GM18511 (cell line): Measurements from ENCODE around the gene PEAK1.
"Not testable (repeated sequence)": the region's sequence is repeated elsewhere in the genome, so short reads cannot be mapped to it uniquely, and the experiment has no call there.

ENCODE experiments used
- ATAC-seq: cut with Tn5 transposase; IDR thresholded peaks from one replicate; pipeline ENCODE4 v1.9.1; 2021; ENCODE audit warnings: mild to moderate bottlenecking, moderate library complexity; ENCODE audit not compliant: unreplicated experiment

Gene PEAK1

GRCh38 chr15:77185242-77185785, 234.6 kb downstream of the PEAK1 start:
- no peak for ATAC-seq

- not testable (repeated sequence) for ATAC-seq
Measured at GRCh38 chr15:77184352-77184751, 235.6 kb downstream of the PEAK1 start.

- no peak for ATAC-seq
Measured at GRCh38 chr15:77183066-77183465, 236.8 kb downstream of the PEAK1 start.

GRCh38 chr15:77181305-77182074, 238.4 kb downstream of the PEAK1 start:
- peak; percentile 79 for ATAC-seq

GRCh38 chr15:77180757-77181156, 239.1 kb downstream of the PEAK1 start:
- ATAC-seq = no peak

- ATAC-seq = no peak
Measured at GRCh38 chr15:77180270-77180669, 239.6 kb downstream of the PEAK1 start.

GRCh38 chr15:77179541-77179998, 240.3 kb downstream of the PEAK1 start:
- no peak for ATAC-seq

- no peak for ATAC-seq
Measured at GRCh38 chr15:77178411-77178810, 241.5 kb downstream of the PEAK1 start.

- ATAC-seq = not testable (repeated sequence)
Measured at GRCh38 chr15:77176148-77176547, 243.8 kb downstream of the PEAK1 start.

GRCh38 chr15:77173487-77173886, 246.4 kb downstream of the PEAK1 start:
- ATAC-seq = no peak

- ATAC-seq = no peak
Measured at GRCh38 chr15:77171221-77171967, 248.5 kb downstream of the PEAK1 start.

- ATAC-seq = no peak
Measured at GRCh38 chr15:77168616-77169015, 251.3 kb downstream of the PEAK1 start.

GRCh38 chr15:77168141-77168540, 251.8 kb downstream of the PEAK1 start:
- no peak for ATAC-seq

GRCh38 chr15:77167406-77167805, 252.5 kb downstream of the PEAK1 start:
- ATAC-seq = no peak

- no peak for ATAC-seq
Measured at GRCh38 chr15:77163781-77164384, 256.0 kb downstream of the PEAK1 start.

GRCh38 chr15:77162872-77163633, 256.9 kb downstream of the PEAK1 start:
- no peak for ATAC-seq

GRCh38 chr15:77160562-77161478, 259.1 kb downstream of the PEAK1 start:
- ATAC-seq = no peak

GRCh38 chr15:77156000-77156399, 263.9 kb downstream of the PEAK1 start:
- not testable (repeated sequence) for ATAC-seq

- no peak for ATAC-seq
Measured at GRCh38 chr15:77148191-77148590, 271.7 kb downstream of the PEAK1 start.

GRCh38 chr15:77145370-77145769, 274.5 kb downstream of the PEAK1 start:
- no peak for ATAC-seq
